Keratinocyte (primary cell): ENCODE results near the gene ACSF3. TPM values are rescaled to one million over a fixed set of nuclear protein-coding genes. Genes with fewer than 3 reads are reported as not detected.

Experiments used
- DNase-seq: peaks from one replicate; pipeline ENCODE4 v3.0.0-alpha.2; 2011; ENCODE audit warnings: low read depth, missing footprints, low spot score
- FAIRE-seq: peaks from 2 replicates; lab custom pipeline; 2011; peaks lifted over from hg19 to GRCh38; lab: Jason Lieb, UNC
- H2AFZ ChIP-seq: 2 replicates; pipeline ENCODE4 v1.6.0; 2012; ENCODE audit warnings: low read length, control low read depth, inconsistent platforms; ENCODE audit not compliant: control insufficient read depth
- H3K27ac ChIP-seq: 2 replicates; pipeline ENCODE4 v1.5.1; 2011; ENCODE audit warnings: low read length; ENCODE audit not compliant: control insufficient read depth, insufficient read depth
- H3K27me3 ChIP-seq: 3 replicates; pipeline ENCODE4 v1.6.0; 2011; ENCODE audit warnings: low read length; ENCODE audit not compliant: control insufficient read depth, insufficient read depth; ENCODE audit errors: extremely low read depth
- H3K36me3 ChIP-seq, 2 experiments: 2 replicates in 1 of 2; 3 replicates in 1 of 2; pipeline ENCODE4 v1.5.1; 2011; ENCODE audit warnings: low read length in 2 of 2, mild to moderate bottlenecking in 1 of 2; ENCODE audit not compliant: control insufficient read depth in 2 of 2, insufficient read depth in 2 of 2; ENCODE audit errors: extremely low read depth in 1 of 2
- H3K4me1 ChIP-seq: 3 replicates; pipeline ENCODE4 v1.5.1; 2011; ENCODE audit warnings: low read length; ENCODE audit not compliant: control insufficient read depth, insufficient read depth; ENCODE audit errors: extremely low read depth
- H3K4me2 ChIP-seq: 3 replicates; pipeline ENCODE4 v1.6.0; 2011; ENCODE audit warnings: low read depth, low read length; ENCODE audit not compliant: control insufficient read depth, insufficient read depth; ENCODE audit errors: extremely low read depth
- H3K4me3 ChIP-seq, 3 experiments: fragments of 200-600 bp in 1 of 3; sonication (generic) in 1 of 3; 2 replicates in 2 of 3; 3 replicates in 1 of 3; pipeline ENCODE4 v1.5.1; 2011 to 2016; ENCODE audit warnings: low read length in 3 of 3, mild to moderate bottlenecking in 3 of 3, control low read depth in 2 of 3, inconsistent platforms in 1 of 3, low read depth in 1 of 3, mixed read lengths in 1 of 3, mixed run types in 1 of 3, moderate library complexity in 1 of 3; ENCODE audit not compliant: control insufficient read depth in 2 of 3, insufficient read depth in 2 of 3; ENCODE audit errors: extremely low read depth in 1 of 3
- H3K79me2 ChIP-seq: 2 replicates; pipeline ENCODE4 v1.6.0; 2012; ENCODE audit warnings: low read length; ENCODE audit not compliant: control insufficient read depth, insufficient read depth
- H3K9ac ChIP-seq: 3 replicates; pipeline ENCODE4 v1.6.0; 2011; ENCODE audit warnings: low read length; ENCODE audit not compliant: control insufficient read depth, insufficient read depth; ENCODE audit errors: extremely low read depth
- H3K9me1 ChIP-seq: 3 replicates; pipeline ENCODE4 v1.6.0; 2011; ENCODE audit warnings: low read length; ENCODE audit not compliant: control insufficient read depth, insufficient read depth; ENCODE audit errors: extremely low read depth
- H3K9me3 ChIP-seq: 2 replicates; pipeline ENCODE4 v1.5.1; 2012; ENCODE audit warnings: low read depth, low read length; ENCODE audit not compliant: control insufficient read depth
- H4K20me1 ChIP-seq: 3 replicates; pipeline ENCODE4 v1.6.0; 2011; ENCODE audit warnings: low read length; ENCODE audit not compliant: control insufficient read depth, insufficient read depth; ENCODE audit errors: extremely low read depth
- EZH2 ChIP-seq: IDR thresholded peaks from one replicate; pipeline ENCODE4 v1.6.1; 2012; ENCODE audit warnings: inconsistent platforms, mild to moderate bottlenecking, low read length, moderate library complexity
- dilution Hi-C: fragments of 300-500 bp; cut with MboI; formaldehyde crosslinking; loops from one replicate; pipeline ENCODE4 v1.7.0; 2020; ENCODE audit warnings: low sequenced_read_pairs; ENCODE audit not compliant: extremely low pct_ligation_motif_present
- polyA plus RNA-seq, 5 experiments: library from polyadenylated mRNA; depleted of rRNA in 3 of 5; stranded (reverse) in 3 of 5; stranded (forward) in 1 of 5; unstranded in 1 of 5; fragments of >200 nt; gene quantifications; 1 replicate in 1 of 5; 2 replicates in 3 of 5; 3 replicates in 1 of 5; pipeline versions ENCODE4 v1.2.1 to v1.2.3, GENCODE V29; 2011 to 2012; ENCODE audit warnings: missing spikeins in 2 of 5, low read depth in 1 of 5, low replicate concordance in 1 of 5
- TF ChIP-seq, protein P1 (sequence below), 3 experiments: IDR thresholded peaks in 1 of 3; conservative IDR thresholded peaks in 1 of 3; optimal IDR thresholded peaks in 1 of 3; 2 replicates in 2 of 3; 3 replicates in 1 of 3; pipeline versions ENCODE3 to v1.5.1; 2011; ENCODE audit warnings: low read length in 3 of 3, mild to moderate bottlenecking in 3 of 3, moderate library complexity in 2 of 3, control low read depth in 1 of 3, inconsistent platforms in 1 of 3; ENCODE audit not compliant: insufficient read depth in 2 of 3; ENCODE audit errors: extremely low read depth in 1 of 3

Gene ACSF3
- polyA plus RNA-seq, 1 donor (not counting 4 experiments of a cell fraction or from before 2014, with no cell fraction given), result 13.4 TPM

DNA sequence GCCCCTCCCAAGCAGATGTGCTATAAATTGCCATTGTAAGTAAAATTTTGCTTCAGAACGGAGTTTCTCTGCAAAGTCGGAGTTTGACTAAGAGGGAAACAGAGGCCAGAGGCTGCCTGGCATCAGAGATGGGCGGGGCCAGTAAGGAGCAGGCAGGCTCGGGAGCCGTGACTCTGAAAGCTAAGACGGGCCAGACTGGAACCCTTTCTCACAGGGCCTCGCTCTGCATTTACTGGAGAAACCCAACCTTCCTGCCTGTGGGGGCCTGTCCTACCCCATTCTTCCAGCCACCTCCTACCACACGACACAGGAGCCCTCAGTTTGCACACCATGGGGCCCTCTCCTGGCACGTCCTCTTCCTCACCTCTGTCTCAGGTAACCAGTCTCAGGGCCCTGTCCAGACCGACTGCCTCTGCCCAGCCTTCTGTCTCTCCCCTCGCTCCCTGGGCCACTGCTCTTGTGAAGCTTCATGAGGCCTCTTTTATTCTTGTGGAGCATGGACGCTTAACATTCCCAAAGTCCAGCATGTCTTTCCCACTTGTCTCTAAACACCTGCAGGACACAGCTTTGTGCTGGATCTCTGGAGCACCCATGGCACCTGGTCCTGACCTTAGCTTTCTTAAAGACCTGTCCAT lies 48.4 kb upstream of the ACSF3 start:
- no peaks in the 10 kb centered on the region for H3K9me1 ChIP-seq
- no peaks in the 10 kb centered on the region for H4K20me1 ChIP-seq
- no peaks in the 10 kb centered on the region for H3K9me3 ChIP-seq
- no peak for DNase-seq
- H3K79me2 ChIP-seq, result no peaks in the 10 kb centered on the region
- dilution Hi-C loops, result no loop called here
- H3K27me3 ChIP-seq, result peaks cover 58% of the 10 kb centered on the region
- H3K4me3 ChIP-seq, result no peak overlapping the region
- H2AFZ ChIP-seq, result no peak overlapping the region
- H3K4me2 ChIP-seq, result no peak overlapping the region
- no peaks in the 10 kb centered on the region for H3K36me3 ChIP-seq
- no peak overlapping the region for H3K9ac ChIP-seq
- no peaks in the 10 kb centered on the region for H3K4me1 ChIP-seq
- TF ChIP-seq, protein P1, sequence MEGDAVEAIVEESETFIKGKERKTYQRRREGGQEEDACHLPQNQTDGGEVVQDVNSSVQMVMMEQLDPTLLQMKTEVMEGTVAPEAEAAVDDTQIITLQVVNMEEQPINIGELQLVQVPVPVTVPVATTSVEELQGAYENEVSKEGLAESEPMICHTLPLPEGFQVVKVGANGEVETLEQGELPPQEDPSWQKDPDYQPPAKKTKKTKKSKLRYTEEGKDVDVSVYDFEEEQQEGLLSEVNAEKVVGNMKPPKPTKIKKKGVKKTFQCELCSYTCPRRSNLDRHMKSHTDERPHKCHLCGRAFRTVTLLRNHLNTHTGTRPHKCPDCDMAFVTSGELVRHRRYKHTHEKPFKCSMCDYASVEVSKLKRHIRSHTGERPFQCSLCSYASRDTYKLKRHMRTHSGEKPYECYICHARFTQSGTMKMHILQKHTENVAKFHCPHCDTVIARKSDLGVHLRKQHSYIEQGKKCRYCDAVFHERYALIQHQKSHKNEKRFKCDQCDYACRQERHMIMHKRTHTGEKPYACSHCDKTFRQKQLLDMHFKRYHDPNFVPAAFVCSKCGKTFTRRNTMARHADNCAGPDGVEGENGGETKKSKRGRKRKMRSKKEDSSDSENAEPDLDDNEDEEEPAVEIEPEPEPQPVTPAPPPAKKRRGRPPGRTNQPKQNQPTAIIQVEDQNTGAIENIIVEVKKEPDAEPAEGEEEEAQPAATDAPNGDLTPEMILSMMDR (optimal IDR thresholded peaks at IDR 0.05 in 1 of 3, IDR thresholded peaks at IDR 0.05 in 1 of 3, conservative IDR thresholded peaks at IDR 0.05 in 1 of 3; ENCODE audit: extremely low read depth in 1 of 3, insufficient read depth in 2 of 3, low read length in 3 of 3), result no peak
- TF ChIP-seq EZH2, result no peak
- no peak for FAIRE-seq
- H3K27ac ChIP-seq, result no peak overlapping the region

DNA sequence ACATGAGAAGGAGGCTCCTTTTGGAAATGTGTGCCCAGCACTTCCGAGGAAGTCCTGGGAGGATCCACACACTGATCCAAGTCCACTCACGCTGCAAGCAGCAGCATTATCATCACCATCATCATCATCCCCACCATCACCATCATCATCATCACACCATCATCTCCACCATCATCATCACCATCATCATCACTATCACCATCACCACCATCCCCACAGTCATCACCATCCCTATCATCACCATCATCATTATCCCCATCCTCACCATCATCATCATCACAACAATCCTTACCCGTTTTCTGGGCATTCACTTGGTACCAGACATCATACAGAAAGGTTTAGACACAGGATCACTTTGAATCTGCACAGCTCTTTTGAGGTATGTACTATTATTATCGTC lies 47.8 kb upstream of the ACSF3 start:
- Histone ChIP-seq H3K4me3 (no peak overlapping the region), H3K79me2 (no peaks in the 10 kb centered on the region), H3K9me3 (no peaks in the 10 kb centered on the region), H3K9ac (no peak overlapping the region), H3K27ac (no peak overlapping the region), H3K4me2 (no peak overlapping the region), H4K20me1 (no peaks in the 10 kb centered on the region), H3K27me3 (peaks cover 58% of the 10 kb centered on the region), H3K36me3 (no peaks in the 10 kb centered on the region), H3K9me1 (no peaks in the 10 kb centered on the region), H3K4me1 (no peaks in the 10 kb centered on the region), H2AFZ (no peak overlapping the region)
- FAIRE-seq (no peak), DNase-seq (no peak)
- dilution Hi-C loops, result no loop called here
- TF ChIP-seq, protein P1 (optimal IDR thresholded peaks at IDR 0.05 in 1 of 3, IDR thresholded peaks at IDR 0.05 in 1 of 3, conservative IDR thresholded peaks at IDR 0.05 in 1 of 3; ENCODE audit: extremely low read depth in 1 of 3, insufficient read depth in 2 of 3, low read length in 3 of 3), result no peak
- TF ChIP-seq EZH2, result no peak
